ENCODE measurements around the gene TENT4B. TPM values are rescaled to one million over a fixed set of nuclear protein-coding genes. Genes with fewer than 3 reads are reported as not detected.

TENT4B gene
- total RNA-seq, 2 donors from 2014 or later, result 11.5 to 15.1 TPM

DNA sequence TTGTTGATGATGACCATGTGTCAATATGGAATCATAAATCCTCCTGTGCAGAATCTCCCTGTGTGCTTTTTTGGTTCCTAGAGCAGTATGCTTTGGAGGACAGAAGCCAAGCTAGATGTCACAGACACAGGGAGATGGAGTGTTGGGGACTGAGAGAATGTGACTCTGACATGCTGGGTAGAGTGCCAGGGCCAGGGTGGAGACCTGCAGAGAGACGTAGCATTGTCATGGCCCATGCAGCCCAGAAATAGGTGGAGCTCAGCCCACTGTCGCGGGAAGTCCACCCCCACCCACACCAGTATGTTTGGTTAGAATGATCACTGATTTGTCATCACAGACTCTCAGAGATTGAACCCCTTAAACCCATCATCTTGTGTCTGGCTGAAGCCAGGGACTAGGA lies 74.0 kb downstream of the TENT4B start:
- H3K9me3 ChIP-seq, result no peaks in the 10 kb centered on the region
- TF ChIP-seq POLR2AphosphoS5 (IDR thresholded peaks at IDR 0.05), result no peak
- TF ChIP-seq, protein P1, sequence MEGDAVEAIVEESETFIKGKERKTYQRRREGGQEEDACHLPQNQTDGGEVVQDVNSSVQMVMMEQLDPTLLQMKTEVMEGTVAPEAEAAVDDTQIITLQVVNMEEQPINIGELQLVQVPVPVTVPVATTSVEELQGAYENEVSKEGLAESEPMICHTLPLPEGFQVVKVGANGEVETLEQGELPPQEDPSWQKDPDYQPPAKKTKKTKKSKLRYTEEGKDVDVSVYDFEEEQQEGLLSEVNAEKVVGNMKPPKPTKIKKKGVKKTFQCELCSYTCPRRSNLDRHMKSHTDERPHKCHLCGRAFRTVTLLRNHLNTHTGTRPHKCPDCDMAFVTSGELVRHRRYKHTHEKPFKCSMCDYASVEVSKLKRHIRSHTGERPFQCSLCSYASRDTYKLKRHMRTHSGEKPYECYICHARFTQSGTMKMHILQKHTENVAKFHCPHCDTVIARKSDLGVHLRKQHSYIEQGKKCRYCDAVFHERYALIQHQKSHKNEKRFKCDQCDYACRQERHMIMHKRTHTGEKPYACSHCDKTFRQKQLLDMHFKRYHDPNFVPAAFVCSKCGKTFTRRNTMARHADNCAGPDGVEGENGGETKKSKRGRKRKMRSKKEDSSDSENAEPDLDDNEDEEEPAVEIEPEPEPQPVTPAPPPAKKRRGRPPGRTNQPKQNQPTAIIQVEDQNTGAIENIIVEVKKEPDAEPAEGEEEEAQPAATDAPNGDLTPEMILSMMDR (IDR thresholded peaks at IDR 0.05), result no peak
- no peak for TF ChIP-seq POLR2A (IDR thresholded peaks at IDR 0.05)
- intact Hi-C loops (cut with DNase I), result no loop called here
- no peaks in the 10 kb centered on the region for H3K36me3 ChIP-seq
- WGBS, result 80% methylated on average over 3 of the region's 3 CpGs
- no peaks in the 10 kb centered on the region for H3K4me1 ChIP-seq (replicated peaks)
- no peak overlapping the region for H3K4me3 ChIP-seq
- DNase-seq (ENCODE audit: low spot score), result no peak
- no peaks in the 10 kb centered on the region for H3K27me3 ChIP-seq (replicated peaks; ENCODE audit: insufficient read depth)
- no peak overlapping the region for H3K27ac ChIP-seq

DNA sequence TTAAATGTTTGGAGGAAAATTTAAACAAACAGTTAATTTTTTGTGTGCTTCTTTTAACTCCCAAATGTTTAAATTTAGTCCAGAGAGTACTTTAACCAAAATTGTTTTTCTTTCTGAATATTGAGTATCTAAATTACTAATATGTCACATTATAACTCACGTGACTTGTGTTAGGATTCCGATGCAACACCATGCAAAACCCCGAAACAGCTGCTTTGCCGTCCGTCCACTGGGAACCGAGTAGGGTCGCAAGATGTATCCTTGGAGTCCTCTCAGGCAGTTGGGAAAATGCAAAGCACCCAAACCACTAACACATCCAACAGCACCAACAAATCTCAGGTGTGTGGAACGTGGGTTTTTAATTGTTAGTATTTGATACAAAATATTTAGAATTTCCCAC lies 74.6 kb downstream of the TENT4B start:
- no peak for DNase-seq (ENCODE audit: low spot score)
- 81% methylated on average over 8 of the region's 8 CpGs for WGBS
- Histone ChIP-seq H3K27me3 (replicated peaks; ENCODE audit: insufficient read depth) (no peaks in the 10 kb centered on the region), H3K9me3 (no peaks in the 10 kb centered on the region), H3K27ac (no peak overlapping the region), H3K4me1 (replicated peaks) (no peaks in the 10 kb centered on the region), H3K4me3 (no peak overlapping the region), H3K36me3 (no peaks in the 10 kb centered on the region)
- TF ChIP-seq, protein P1 (IDR thresholded peaks at IDR 0.05), result no peak
- TF ChIP-seq POLR2AphosphoS5 (IDR thresholded peaks at IDR 0.05) (no peak), POLR2A (IDR thresholded peaks at IDR 0.05) (no peak)
- intact Hi-C loops (cut with DNase I), result no loop called here

DNA sequence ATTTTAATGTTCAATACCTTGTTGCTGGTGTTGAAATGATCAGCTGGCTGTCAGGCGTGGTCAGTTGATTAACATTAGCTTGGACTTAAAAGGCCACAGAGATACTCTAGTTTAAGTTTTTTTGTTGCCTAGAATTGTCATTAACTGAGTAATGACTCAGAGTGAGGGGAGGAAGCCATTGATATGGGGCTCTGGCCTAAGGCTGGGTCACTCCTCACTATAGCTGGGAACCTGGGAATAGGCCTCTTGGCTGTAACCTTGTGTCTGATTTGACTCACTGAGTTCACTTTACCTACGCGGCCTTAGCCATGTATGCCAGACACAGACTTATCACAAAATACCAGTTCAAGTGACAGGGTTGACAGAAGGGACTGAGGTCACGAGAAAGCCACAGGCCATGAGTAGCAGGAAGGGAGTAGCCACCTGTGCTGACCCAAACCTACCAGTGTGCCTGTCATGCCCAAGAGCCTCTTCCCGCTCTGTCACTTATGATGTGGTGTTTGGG lies 75.3 kb downstream of the TENT4B start:
- TF ChIP-seq POLR2A (IDR thresholded peaks at IDR 0.05) (no peak), POLR2AphosphoS5 (IDR thresholded peaks at IDR 0.05) (no peak)
- TF ChIP-seq, protein P1 (IDR thresholded peaks at IDR 0.05), result no peak
- Histone ChIP-seq H3K9me3 (no peaks in the 10 kb centered on the region), H3K36me3 (no peaks in the 10 kb centered on the region), H3K4me3 (no peak overlapping the region), H3K27ac (no peak overlapping the region), H3K27me3 (replicated peaks; ENCODE audit: insufficient read depth) (no peaks in the 10 kb centered on the region), H3K4me1 (replicated peaks) (no peaks in the 10 kb centered on the region)
- intact Hi-C loops (cut with DNase I), result no loop called here
- no peak for DNase-seq (ENCODE audit: low spot score)
- 94% methylated on average over 5 of the region's 5 CpGs for WGBS

DNA sequence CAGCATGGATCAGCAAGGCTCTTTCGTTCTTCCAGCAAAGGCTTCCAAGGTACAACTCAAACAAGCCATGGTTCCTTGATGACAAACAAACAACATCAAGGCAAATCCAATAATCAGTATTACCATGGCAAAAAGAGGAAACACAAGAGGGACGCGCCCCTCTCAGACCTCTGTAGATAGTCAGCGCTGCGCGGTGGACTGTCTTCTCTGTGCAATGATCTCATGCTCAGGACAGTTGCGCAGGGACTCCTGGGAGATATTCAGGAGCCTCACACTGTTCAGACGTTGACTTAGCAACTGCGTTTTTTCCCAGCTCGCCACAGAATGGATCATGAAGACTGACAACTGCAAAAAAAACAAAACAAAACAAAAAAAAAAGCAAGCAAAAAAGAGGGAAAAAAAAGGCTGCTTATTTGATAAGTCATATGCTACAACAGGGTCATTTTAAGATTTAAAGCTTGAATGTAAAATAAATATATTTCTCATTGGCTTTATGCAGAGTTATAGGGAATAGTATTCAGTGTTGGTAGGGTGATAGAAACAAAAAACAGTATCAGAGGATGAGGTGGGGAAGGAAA lies 76.1 kb downstream of the TENT4B start:
- Histone ChIP-seq H3K4me1 (replicated peaks) (no peaks in the 10 kb centered on the region), H3K9me3 (no peaks in the 10 kb centered on the region), H3K36me3 (no peaks in the 10 kb centered on the region), H3K4me3 (no peak overlapping the region), H3K27ac (no peak overlapping the region), H3K27me3 (replicated peaks; ENCODE audit: insufficient read depth) (no peaks in the 10 kb centered on the region)
- TF ChIP-seq, protein P1 (IDR thresholded peaks at IDR 0.05), result no peak
- no peak for TF ChIP-seq POLR2AphosphoS5 (IDR thresholded peaks at IDR 0.05)
- 92% methylated on average over 10 of the region's 10 CpGs for WGBS
- intact Hi-C loops (cut with DNase I), result no loop called here
- no peak for DNase-seq (ENCODE audit: low spot score)
